HG03575 (cell line): ENCODE data around the gene GDF9.

ENCODE experiments used
- ATAC-seq: cut with Tn5 transposase; IDR thresholded peaks from one replicate; pipeline ENCODE4 v1.9.1; 2021; ENCODE audit not compliant: unreplicated experiment, insufficient number of reproducible peaks, low FRiP score; ENCODE audit errors: extremely low read depth

Gene GDF9, protein sequence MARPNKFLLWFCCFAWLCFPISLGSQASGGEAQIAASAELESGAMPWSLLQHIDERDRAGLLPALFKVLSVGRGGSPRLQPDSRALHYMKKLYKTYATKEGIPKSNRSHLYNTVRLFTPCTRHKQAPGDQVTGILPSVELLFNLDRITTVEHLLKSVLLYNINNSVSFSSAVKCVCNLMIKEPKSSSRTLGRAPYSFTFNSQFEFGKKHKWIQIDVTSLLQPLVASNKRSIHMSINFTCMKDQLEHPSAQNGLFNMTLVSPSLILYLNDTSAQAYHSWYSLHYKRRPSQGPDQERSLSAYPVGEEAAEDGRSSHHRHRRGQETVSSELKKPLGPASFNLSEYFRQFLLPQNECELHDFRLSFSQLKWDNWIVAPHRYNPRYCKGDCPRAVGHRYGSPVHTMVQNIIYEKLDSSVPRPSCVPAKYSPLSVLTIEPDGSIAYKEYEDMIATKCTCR

DNA sequence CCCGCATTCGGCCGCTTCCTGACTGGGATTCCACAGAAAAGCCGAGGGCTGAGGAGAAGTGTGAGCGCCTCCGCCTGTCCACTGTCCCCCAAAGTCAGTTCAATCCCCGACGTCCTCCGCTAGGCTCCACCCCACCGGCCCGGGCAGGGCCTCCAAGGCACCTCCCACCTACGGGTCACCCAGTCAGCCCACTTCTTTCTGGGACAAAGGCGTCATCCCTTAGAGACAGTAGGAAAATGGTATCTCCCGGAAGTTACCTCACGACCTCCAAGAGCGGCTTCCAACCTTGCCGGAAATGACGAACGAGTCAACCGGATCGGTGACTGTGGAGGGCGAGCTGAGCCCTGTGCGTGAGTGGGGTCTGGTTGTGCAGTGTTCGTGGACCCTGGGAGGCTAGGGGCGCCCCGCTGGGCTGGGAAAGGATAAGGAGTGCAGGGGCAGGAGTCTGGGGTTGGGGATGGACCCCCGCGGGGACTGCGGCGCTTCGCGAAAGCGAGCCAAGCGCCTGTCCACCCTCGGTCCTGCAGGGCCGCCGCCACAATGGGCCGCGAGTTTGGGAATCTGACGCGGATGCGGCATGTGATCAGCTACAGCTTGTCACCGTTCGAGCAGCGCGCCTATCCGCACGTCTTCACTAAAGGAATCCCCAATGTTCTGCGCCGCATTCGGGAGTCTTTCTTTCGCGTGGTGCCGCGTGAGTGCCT, at the start of gene GDF9, which contains the start of gene UQCRQ:
TSS of gene GDF9 (minus strand) at position 128 of the 704 bp plus-strand sequence. CDS start 1,936 bp downstream, outside the sequence.
TSS of gene UQCRQ (plus strand) at position 301 of the 704 bp plus-strand sequence. CDS start at position 541, 240 bp downstream.
- peak; percentile 96 for ATAC-seq

DNA sequence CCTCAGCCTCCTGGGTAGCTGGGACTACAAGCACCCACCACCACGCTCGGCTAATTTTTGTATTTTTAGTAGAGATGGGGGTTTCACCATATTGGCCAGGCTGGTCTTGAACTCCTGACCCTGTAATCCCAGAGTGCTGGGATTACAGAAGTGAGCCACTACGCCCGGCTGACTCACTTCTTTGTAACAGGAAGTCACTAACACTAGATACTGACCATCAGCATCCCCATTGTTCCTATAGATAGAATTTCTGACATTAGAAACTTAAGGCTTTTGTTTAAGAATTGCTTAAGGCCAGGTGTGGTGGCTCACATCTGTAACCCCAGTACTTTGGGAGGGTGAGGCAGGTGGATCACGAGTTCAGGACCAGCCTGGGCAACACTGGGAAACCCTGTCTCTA, 49.4 kb upstream of the GDF9 start:
- ATAC-seq: no peak

DNA sequence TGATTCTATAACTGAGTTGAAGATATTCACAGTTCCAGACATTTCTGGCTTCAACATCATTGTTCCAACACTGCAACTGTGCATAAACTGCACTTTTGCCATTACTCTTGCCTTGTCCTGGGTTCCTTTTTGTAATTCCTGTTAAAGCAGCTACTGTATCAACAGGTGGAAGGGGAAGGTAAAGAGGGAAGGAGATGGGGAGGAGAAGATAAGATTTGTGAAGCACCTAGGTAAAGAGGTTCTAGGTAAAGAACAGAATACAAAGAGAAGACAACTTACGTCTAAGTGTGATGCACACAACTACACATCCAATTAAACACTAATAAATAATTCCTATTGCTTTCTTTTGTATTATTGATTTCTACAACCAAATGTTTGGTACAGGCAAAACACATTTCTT, 43.4 kb upstream of the GDF9 start:
- ATAC-seq: no peak

DNA sequence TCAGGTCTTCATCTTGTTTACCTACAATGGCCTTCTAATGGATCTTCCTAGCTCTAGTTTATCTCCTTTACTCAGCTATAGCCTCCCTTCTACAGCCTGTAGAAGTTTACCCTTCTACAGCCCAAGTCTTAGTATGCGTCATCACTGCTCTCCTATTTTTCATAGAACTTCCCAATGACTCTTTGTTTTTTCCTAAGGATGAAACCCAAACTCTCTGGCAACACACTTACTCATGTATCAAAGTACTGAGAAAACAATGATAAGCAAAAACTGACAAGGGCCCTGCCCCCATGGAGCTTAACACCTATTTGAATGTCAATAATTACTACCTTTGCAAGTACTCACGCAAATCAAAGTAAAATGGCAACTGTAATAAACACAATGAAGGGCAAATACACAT, 40.9 kb upstream of the GDF9 start:
- ATAC-seq: no peak

DNA sequence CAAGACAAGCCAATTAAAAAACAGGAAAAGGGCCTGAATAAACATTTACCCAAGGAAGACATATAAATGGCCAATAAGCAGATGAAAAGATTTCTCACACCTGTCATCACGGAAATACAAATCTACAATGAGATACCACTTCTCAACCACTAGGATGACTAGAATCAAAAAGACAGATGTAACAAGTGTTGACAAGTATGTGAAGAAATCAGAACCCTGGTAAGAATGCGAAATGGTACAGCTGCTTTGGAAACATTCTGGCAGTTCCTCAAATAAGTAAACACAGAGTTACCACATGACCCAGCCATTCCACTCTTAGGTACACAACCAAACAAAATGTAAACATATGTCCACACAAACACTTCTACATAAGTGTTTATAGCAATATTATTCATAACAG, 39.7 kb upstream of the GDF9 start:
- ATAC-seq: no peak

DNA sequence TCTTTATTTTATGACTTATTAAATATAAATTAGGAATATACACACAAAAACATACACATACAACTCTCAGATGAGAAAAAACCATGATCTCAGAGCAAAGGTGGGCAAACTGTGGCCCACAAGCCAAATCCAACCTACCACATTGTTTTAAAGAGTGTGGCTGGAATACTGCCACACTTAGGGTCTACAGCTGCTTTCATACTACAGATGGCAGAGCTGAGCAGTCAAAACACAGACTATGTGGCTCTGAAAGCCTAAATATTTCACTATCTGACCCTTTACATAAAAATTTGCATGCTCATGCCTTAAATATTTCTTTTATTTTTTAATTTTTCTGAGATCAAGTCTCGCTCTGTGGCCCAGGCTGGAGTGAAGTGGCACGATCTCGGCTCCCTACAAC, 35.5 kb upstream of the GDF9 start:
- ATAC-seq: no peak

DNA sequence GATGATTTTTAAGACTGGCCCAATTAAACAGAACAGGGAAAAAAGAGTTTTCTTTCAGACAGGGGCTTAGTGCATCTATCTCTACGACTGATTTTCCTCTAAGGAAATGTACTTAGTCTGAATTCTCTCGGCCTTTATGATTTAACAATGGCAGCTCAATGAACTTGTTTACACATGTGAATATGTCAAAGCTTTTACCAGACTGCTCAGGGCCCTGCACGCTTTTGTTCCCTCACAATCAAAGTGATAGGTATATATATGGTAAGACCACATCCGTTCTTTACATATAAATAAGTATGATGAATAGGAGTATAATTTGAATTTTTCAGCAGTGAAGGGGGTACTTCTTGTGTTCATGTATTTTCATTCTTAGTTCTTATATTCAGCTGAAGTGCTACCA, 34.8 kb upstream of the GDF9 start:
- ATAC-seq: no peak

DNA sequence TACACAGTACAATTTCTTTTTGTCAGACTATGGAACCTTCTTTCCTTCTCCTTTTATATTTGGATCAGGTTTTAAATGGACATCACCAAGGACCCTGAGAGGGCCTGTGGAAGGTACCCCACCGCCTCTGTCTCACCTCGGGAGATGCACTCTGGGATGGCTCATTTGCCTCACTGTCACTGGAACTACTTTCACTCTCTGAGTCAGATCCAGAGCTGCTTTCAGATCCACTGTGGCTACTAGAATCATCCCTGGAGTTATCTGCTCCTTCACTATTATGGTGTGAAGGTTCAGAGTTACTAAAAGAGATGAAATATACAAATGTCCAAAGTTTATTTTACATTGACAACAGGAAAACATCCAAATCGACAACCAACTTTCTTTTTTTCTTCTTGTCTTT, 31.8 kb upstream of the GDF9 start:
- no peak for ATAC-seq

DNA sequence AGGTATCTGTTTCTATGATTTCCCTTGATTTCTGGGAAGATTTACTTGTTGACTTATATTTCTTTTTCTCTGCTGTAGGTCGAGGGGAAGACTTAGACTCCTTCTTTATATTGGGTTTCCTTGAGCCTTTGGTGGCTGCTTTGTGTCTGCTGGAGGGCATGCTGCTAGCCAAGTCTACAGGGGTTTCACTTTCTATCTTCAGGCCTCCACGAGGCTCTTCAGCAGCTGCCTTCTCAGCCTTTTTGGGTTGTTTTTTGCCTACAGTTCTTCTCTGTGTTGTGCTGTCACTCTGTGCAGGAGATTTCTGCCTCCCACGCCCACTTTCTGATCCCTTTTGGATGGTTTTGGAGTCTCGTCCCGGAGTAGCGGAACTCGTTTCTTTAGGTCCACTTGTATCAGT, 30.4 kb upstream of the GDF9 start:
- ATAC-seq: no peak

DNA sequence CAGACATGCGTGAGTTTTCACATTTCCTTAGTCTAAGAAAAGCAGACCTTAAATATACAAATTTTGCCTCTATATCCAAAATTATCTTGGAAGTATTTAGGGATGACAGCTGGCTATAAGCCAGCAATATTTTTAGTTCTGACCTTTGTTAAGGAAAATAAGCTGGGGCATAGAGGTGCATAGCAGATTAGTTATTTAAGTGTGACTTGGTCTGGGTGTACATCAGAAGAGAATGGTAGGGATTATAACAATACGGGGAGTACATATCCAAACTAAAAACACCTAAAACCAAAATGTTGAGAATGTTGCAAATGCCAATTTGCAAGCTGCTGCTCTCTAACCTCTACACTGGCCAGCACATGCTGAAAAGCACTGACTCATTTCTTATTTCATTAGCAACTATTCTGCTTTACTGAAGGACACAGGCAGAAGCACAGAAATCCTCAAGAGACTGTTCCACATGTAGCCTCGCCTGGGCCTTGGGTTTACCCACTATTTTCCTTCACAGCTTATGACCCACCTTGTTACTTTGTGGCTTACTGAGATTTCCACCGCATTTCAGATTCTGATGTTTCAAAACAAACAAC, 29.5 kb upstream of the GDF9 start:
- ATAC-seq: no peak

DNA sequence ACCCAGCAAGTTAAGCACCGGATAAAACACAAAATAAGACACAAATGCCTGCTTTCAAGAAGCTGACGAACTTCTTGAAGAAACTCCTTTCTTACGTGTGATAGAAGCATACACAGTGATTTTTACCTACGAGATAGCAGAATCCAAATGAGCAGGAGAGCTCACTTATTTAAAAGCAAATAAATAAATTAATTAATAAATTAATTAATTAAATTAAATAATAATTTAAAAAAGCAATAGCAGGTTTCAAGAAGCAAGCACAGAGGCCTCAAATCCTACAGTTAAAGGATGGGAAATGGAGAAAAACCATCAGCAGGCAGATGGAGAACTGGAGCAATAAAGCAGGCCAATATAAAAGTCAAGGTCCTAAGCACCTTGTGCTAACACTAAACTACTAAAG, 24.5 kb upstream of the GDF9 start:
- ATAC-seq: no peak

DNA sequence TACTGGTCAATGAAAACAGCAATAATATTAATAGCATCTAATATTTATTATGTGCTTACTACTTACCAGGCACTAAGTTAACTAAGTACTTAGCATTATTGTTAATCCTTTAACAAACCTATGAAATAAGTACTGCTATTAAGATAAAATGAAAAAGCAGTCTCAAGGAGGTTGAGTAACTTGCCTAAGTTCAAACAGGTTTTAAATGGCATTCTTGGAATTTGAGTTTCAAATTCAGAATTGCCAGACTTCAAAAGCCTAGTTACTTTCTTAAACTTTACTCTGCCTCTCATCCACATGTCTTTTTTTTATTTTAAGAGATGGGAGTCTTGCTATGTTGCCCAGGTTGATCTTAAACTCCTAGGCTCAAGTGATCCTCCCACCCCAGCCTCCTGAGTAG, 23.2 kb upstream of the GDF9 start:
- no peak for ATAC-seq

DNA sequence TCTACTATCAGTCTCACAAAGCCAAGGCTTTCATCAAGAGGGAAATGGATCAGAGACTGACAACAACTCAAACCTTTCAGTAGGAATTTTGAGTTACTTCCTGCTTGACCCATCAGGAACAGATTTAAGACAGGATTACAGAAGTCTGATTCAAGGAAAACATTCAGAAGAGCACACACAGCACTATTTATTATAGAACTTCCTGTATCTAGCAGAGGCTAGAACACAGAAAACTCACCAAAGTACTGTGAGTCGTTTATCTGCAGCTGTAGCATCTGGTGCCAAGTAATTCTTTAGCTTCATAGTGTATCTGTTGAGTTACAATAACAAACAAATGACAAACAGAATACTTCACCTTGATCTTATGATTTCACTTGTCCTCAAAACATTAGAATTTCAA, 21.0 kb upstream of the GDF9 start:
- no peak for ATAC-seq

DNA sequence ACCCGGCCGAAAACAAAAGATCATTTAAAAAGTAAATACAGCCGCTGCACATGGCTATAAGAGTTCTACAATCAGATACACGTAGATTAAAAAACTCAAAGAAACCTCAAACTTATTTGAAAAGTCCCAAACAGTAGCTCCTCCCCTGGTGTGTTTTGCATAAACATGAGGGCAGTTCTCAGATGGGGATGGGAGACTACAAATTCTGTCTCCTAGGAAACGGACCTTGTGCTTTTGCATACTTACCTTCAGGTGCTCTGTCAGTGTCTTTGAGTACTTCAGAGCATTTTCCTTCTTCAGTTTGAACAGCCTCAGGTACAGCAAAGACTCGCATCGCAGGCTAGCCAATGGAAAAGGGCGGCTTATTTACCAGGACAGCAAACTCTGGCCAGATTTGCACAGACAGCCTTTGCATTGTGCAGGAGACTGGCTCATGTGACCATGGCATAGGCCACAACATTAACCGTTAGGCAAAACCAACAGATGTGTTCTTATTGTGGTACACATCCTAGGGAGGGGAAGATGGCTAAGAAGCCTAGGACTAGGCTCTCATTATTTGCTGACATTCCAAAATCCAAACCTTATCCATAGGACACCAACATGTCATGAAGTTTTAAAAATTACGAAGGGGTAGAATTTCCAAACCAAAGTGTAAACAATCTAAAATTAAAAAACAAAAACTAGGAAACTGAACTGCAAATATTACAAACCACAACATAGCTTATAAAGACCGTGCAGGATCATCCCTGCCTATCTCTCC, 20.0 kb upstream of the GDF9 start:
- ATAC-seq: no peak

DNA sequence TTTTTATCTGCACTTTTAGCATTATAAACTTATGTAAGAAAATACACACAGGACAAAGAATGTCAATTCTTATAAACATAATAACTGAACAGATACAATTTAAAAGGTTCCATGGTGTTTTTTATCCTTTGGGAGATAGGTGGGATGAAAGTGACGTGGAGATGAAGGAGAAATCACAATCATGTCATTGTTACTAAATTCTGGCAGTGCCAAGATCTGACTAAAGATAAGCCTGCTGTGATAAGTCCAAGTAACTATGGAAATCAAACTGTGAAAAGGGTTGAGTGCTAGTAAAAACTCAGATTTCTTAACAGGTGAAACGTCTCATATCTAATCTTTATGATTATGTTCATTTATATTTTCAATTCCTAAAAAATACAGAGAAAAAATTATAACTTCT, 18.3 kb upstream of the GDF9 start:
- ATAC-seq: no peak

DNA sequence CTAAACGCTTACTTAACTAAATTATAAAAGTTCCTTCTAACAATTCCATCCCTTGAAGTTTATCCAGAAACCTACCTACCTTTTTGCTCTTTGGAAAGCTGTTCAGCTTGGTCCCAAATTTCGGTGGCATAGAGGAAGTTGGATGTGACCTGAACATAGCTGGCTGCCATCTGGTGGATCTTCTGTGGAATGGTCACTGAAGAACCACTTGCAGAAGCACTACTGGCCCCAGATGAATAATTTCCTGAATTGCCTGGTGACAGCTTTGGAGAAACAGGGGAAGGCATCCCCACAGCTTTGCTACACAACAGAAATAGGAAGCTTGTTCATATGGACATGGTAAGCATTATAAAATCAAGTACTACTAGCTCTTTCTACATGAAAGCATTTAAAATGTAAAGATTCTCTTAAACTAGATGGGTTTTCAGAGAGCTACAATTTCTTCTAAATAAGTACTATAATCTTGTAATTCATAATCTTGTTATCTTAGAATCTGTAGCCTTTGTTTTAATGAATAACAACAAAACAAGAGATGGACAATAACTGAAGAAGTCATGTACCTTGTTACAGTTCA, 17.1 kb upstream of the GDF9 start:
- ATAC-seq: no peak

DNA sequence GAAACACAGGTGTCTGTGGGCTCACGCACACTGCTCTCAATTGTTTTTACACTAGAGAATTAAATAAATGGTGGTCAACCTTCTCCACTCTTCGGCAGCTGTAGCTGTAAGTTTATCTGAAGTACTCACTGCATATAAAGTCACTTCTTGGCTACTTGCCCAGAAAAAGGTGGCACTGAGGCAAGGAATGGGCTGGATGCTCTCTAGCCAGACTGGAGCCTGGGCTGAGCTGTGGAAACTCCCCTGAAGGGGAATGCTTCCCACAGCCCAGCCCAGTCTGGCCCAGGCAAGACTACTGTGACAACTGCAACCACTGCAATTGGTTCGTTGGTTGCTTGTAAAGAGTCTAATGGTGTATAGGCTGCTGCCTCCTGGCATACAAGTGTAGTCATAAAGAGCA, 11.7 kb upstream of the GDF9 start:
- ATAC-seq: no peak

DNA sequence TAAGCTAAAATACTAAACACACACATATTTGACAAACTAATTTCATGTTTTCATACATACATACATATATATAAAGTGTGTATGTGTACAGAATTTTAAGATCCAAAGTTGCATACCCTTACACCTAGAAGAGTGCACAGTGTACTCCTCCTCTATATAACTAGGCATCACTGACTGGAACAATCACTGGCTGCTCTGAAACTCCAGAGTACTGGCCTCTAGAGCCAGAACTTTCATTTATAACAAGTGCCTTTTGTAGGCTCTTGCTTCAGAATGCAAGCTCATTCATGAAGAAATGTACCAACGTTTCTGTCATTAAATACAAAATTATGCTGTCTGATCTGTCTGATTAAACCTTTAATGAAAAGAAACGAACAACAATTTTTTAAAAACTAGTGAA, 11.2 kb upstream of the GDF9 start:
- ATAC-seq: no peak
